HepG2 (cell line): ENCODE data around the gene CACHD1. TPM values are rescaled to one million over a fixed set of nuclear protein-coding genes. Genes with fewer than 3 reads are reported as not detected.

Experiments
- ATAC-seq: fragments of 200-7000 bp; cut with Tn5 transposase; 3 replicates; pipeline ENCODE4 v1.9.1; 2020; ENCODE audit warnings: mild to moderate bottlenecking, moderate library complexity
- BruUV-seq: library from RNA; stranded (reverse); fragments of 400-500 nt; replicated peaks from 2 replicates; lab custom pipeline; 2021; lab: Mats Ljungman, UMichigan
- CTCF ChIA-PET: fragments of 300-600 bp; formaldehyde crosslinking; extraction: SDS; loops from one replicate; lab custom pipeline; 2021; ENCODE audit warnings: low total read pairs, inconsistent platforms, low intra/inter-chr PET ratio; lab: Yijun Ruan, JAX
- POLR2A ChIA-PET: fragments of 350-600 bp; sonication (Branson Sonifier 250); formaldehyde crosslinking; loops from one replicate; lab custom pipeline; 2020; ENCODE audit warnings: antibody characterized with exemption, inconsistent platforms; lab: Yijun Ruan, JAX
- DNase-seq: peaks from one replicate; pipeline ENCODE4 v3.0.0-alpha.2; 2015; ENCODE audit warnings: low spot score
- FAIRE-seq: peaks from 3 replicates; lab custom pipeline; 2011; peaks lifted over from hg19 to GRCh38; lab: Jason Lieb, UNC
- H2AFZ ChIP-seq: one replicate; pipeline ENCODE4 v1.6.1; 2011; ENCODE audit warnings: low read length, inconsistent platforms
- H3K27ac ChIP-seq: fragments of 300-600 bp; 3 replicates; pipeline ENCODE4 v1.8.0; 2011; ENCODE audit warnings: mixed run types, mild to moderate bottlenecking, mixed read lengths, low read length, inconsistent platforms; ENCODE audit not compliant: insufficient read depth; ENCODE audit errors: extremely low read length
- H3K27me3 ChIP-seq, 2 experiments: fragments of 200-600 bp in 1 of 2; 2 replicates in 1 of 2; 3 replicates in 1 of 2; pipeline versions ENCODE4 v1.6.0 to v1.8.0; 2011; ENCODE audit warnings: low read length in 2 of 2, mild to moderate bottlenecking in 2 of 2, moderate library complexity in 2 of 2, inconsistent platforms in 1 of 2; ENCODE audit not compliant: insufficient read depth in 2 of 2, control insufficient read depth in 1 of 2
- H3K36me3 ChIP-seq, 2 experiments: fragments of 200-600 bp in 1 of 2; replicated peaks in 1 of 2; 2 replicates in 1 of 2; 3 replicates in 1 of 2; pipeline versions ENCODE4 v1.5.1 to v1.8.0; 2011; ENCODE audit warnings: low read length in 2 of 2, inconsistent platforms in 1 of 2; ENCODE audit not compliant: insufficient read depth in 2 of 2, control insufficient read depth in 1 of 2
- H3K4me1 ChIP-seq: 2 replicates; pipeline ENCODE4 v1.5.1; 2012; ENCODE audit warnings: low read length, inconsistent platforms; ENCODE audit not compliant: insufficient read depth
- H3K4me2 ChIP-seq: 2 replicates; pipeline ENCODE4 v1.6.0; 2011; ENCODE audit warnings: low read depth, low read length, inconsistent platforms
- H3K4me3 ChIP-seq, 3 experiments: fragments of 200-600 bp in 1 of 3; sonication (generic), shearing (Covaris generic) in 1 of 3; replicated peaks in 1 of 3; 2 replicates each; pipeline ENCODE4 v1.5.1; 2011 to 2016; ENCODE audit warnings: low read length in 3 of 3, inconsistent platforms in 2 of 3, low read depth in 2 of 3, mild to moderate bottlenecking in 2 of 3, control low read depth in 1 of 3, mixed read lengths in 1 of 3; ENCODE audit not compliant: insufficient read depth in 1 of 3
- H3K79me2 ChIP-seq: one replicate; pipeline ENCODE4 v1.6.1; 2011; ENCODE audit warnings: low read length, inconsistent platforms; ENCODE audit not compliant: insufficient read depth
- H3K9ac ChIP-seq: 2 replicates; pipeline ENCODE4 v1.6.0; 2011; ENCODE audit warnings: mild to moderate bottlenecking, low read depth, low read length, inconsistent platforms; ENCODE audit not compliant: insufficient read depth
- H3K9me3 ChIP-seq: 2 replicates; pipeline ENCODE4 v1.5.1; 2012; ENCODE audit warnings: mild to moderate bottlenecking, low read length
- H4K20me1 ChIP-seq: 2 replicates; pipeline ENCODE4 v1.6.0; 2011; ENCODE audit warnings: inconsistent platforms, mild to moderate bottlenecking, low read length, moderate library complexity; ENCODE audit not compliant: insufficient read depth
- ERF ChIP-seq: IDR thresholded peaks from 2 replicates; pipeline ENCODE4 v1.6.1; 2018; ENCODE audit warnings: missing biosample characterization, missing genetic modification reagents
- HES4 ChIP-seq: sonication (generic); formaldehyde crosslinking; IDR thresholded peaks from 2 replicates; pipeline ENCODE4 v1.9.0; 2021; ENCODE audit warnings: mild to moderate bottlenecking, missing genetic modification reagents, borderline replicate concordance
- KDM6A ChIP-seq: IDR thresholded peaks from 2 replicates; pipeline ENCODE4 v1.6.1; 2016; ENCODE audit warnings: low read depth
- NFE2L1 ChIP-seq: sonication (generic); formaldehyde crosslinking; IDR thresholded peaks from 2 replicates; pipeline ENCODE4 v1.4.0; 2020; ENCODE audit warnings: missing genetic modification reagents, mild to moderate bottlenecking, borderline replicate concordance
- PRMT3 ChIP-seq: sonication (generic); formaldehyde crosslinking; IDR thresholded peaks from 2 replicates; pipeline ENCODE4 v1.8.1; 2022; ENCODE audit warnings: low read depth, mild to moderate bottlenecking, moderate library complexity, missing genetic modification reagents, borderline replicate concordance
- SYNCRIP ChIP-seq: fragments of 200-400 bp; formaldehyde crosslinking; IDR thresholded peaks from 2 replicates; pipeline ENCODE4 v1.6.1; 2018; ENCODE audit warnings: mild to moderate bottlenecking, low read depth, low read length; ENCODE audit not compliant: insufficient read depth
- ZBTB4 ChIP-seq: sonication (generic); formaldehyde crosslinking; IDR thresholded peaks from 2 replicates; pipeline ENCODE4 v1.4.0; 2020; ENCODE audit warnings: missing genetic modification reagents, mild to moderate bottlenecking, borderline replicate concordance
- ZNF335 ChIP-seq: sonication (generic); formaldehyde crosslinking; IDR thresholded peaks from 2 replicates; pipeline ENCODE4 v1.4.0; 2020; ENCODE audit warnings: missing genetic modification reagents
- ZNF7 ChIP-seq: IDR thresholded peaks from 2 replicates; pipeline ENCODE4 v1.6.1; 2016; ENCODE audit warnings: missing biosample characterization, missing genetic modification reagents
- ZNF761 ChIP-seq: sonication (generic); formaldehyde crosslinking; conservative IDR thresholded peaks from 2 replicates; pipeline ENCODE4 v1.4.0; 2020; ENCODE audit warnings: mild to moderate bottlenecking, missing genetic modification reagents
- WGBS: methylation state at CpG from one replicate; pipeline ENCODE4 v1.1.6; 2017; ENCODE audit warnings: low lambda C conversion rate; 5-methylcytosine and 5-hydroxymethylcytosine counted together
- in situ Hi-C: cut with HindIII; loops from 2 replicates; pipeline ENCODE4 v1.10.0; 2017; ENCODE audit warnings: low pct_unique_long_range_greater_than_20kb; ENCODE audit not compliant: extremely low pct_ligation_motif_present
- intact Hi-C: fragments of 100-400 bp; cut with micrococcal nuclease; formaldehyde crosslinking; loops from one replicate; pipeline ENCODE4 v1.10.0; 2022; ENCODE audit not compliant: unreplicated experiment
- polyA plus RNA-seq, 8 experiments: library from polyadenylated mRNA; depleted of rRNA in 3 of 8; stranded (reverse) in 7 of 8; unstranded in 1 of 8; fragments of >200 nt; fragmentation: Illumina TruSeq in 4 of 8; extraction: Trizol in 4 of 8; gene quantifications; 2 replicates each; pipeline versions ENCODE4 v1.2.1 to v1.2.3, GENCODE V29; 2011 to 2016; ENCODE audit warnings: low read depth in 4 of 8, missing spikeins in 1 of 8, mixed read lengths in 1 of 8; ENCODE audit not compliant: insufficient read depth in 1 of 8
- total RNA-seq, 5 experiments: library from RNA; depleted of rRNA; stranded (reverse); fragments of >200 nt; fragmentation: Illumina TruSeq; extraction: Trizol; gene quantifications; 2 replicates each; pipeline ENCODE4 v1.2.3, GENCODE V29; 2016; ENCODE audit warnings: low read depth in 1 of 5
- TF ChIP-seq, protein P1 (sequence below): sonication (generic); formaldehyde crosslinking; IDR thresholded peaks from 2 replicates; pipeline ENCODE4 v1.4.0; 2020; ENCODE audit warnings: missing genetic modification reagents
- TF ChIP-seq, protein P2 (sequence below): sonication (generic); formaldehyde crosslinking; conservative IDR thresholded peaks from 2 replicates; pipeline ENCODE4 v1.8.1; 2023; ENCODE audit warnings: missing genetic modification reagents

Gene CACHD1
- total and polyA plus RNA-seq, 2 of the 13 experiments (the other 11 are each of a cell fraction or from before 2014, with no cell fraction given), result 0.11 TPM; not detected in 1

GRCh38 chr1:64505944-64506655 is 36.2 kb downstream of the CACHD1 start (continued):
- no peak for TF ChIP-seq SYNCRIP
- no peak for TF ChIP-seq HES4
- TF ChIP-seq NFE2L1 (CRISPR knock-in tag), result no peak
- TF ChIP-seq KDM6A (CRISPR knock-in tag), result no peak
- no peak for TF ChIP-seq ERF (CRISPR knock-in tag)

DNA sequence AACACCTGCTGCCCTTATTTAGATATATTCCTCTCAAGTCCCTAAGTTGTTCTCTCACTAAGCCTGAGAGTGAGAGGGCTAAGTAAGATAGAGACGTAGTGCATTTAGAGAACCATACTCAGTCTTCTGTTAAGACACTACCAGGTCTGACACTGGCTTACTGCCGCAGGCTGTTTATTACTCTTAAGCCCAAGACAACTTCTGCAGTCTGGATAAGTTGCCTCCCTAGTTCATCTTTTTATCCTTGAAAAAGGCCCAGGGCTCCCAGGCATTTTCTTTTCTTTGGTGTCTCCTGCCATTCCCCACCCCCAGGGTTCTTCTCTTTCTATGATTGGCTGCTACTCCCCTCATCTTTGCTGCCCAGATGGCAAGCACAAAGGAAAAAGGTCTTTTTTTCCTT is 38.7 kb downstream of the CACHD1 start:
- ATAC-seq (no peak), FAIRE-seq (no peak), DNase-seq (no peak)
- ChIA-PET CTCF (no interaction called here), POLR2A (no interaction called here)
- Histone ChIP-seq H3K4me2 (no peak overlapping the region), H3K9me3 (no peaks in the 10 kb centered on the region), H3K27me3 (peaks cover 0 to 13% of the 10 kb centered on the region in 2 experiments; a peak in 3 of 5 replicates), H3K4me3 (no peak overlapping the region), H3K36me3 (no peaks in the 10 kb centered on the region), H3K4me1 (no peaks in the 10 kb centered on the region), H3K27ac (no peak overlapping the region), H4K20me1 (no peaks in the 10 kb centered on the region), H2AFZ (no peak overlapping the region), H3K9ac (no peak overlapping the region), H3K79me2 (no peaks in the 10 kb centered on the region)
- in situ Hi-C loops (no loop called here), intact Hi-C loops (no loop called here)
- BruUV-seq, result no TSS peak
- 68% methylated on average over 2 of the region's 2 CpGs for WGBS
- TF ChIP-seq ZNF761 (CRISPR knock-in tag), result no peak
- TF ChIP-seq ZNF335 (CRISPR knock-in tag), result no peak
- TF ChIP-seq ZBTB4, result no peak
- TF ChIP-seq, protein P1, sequence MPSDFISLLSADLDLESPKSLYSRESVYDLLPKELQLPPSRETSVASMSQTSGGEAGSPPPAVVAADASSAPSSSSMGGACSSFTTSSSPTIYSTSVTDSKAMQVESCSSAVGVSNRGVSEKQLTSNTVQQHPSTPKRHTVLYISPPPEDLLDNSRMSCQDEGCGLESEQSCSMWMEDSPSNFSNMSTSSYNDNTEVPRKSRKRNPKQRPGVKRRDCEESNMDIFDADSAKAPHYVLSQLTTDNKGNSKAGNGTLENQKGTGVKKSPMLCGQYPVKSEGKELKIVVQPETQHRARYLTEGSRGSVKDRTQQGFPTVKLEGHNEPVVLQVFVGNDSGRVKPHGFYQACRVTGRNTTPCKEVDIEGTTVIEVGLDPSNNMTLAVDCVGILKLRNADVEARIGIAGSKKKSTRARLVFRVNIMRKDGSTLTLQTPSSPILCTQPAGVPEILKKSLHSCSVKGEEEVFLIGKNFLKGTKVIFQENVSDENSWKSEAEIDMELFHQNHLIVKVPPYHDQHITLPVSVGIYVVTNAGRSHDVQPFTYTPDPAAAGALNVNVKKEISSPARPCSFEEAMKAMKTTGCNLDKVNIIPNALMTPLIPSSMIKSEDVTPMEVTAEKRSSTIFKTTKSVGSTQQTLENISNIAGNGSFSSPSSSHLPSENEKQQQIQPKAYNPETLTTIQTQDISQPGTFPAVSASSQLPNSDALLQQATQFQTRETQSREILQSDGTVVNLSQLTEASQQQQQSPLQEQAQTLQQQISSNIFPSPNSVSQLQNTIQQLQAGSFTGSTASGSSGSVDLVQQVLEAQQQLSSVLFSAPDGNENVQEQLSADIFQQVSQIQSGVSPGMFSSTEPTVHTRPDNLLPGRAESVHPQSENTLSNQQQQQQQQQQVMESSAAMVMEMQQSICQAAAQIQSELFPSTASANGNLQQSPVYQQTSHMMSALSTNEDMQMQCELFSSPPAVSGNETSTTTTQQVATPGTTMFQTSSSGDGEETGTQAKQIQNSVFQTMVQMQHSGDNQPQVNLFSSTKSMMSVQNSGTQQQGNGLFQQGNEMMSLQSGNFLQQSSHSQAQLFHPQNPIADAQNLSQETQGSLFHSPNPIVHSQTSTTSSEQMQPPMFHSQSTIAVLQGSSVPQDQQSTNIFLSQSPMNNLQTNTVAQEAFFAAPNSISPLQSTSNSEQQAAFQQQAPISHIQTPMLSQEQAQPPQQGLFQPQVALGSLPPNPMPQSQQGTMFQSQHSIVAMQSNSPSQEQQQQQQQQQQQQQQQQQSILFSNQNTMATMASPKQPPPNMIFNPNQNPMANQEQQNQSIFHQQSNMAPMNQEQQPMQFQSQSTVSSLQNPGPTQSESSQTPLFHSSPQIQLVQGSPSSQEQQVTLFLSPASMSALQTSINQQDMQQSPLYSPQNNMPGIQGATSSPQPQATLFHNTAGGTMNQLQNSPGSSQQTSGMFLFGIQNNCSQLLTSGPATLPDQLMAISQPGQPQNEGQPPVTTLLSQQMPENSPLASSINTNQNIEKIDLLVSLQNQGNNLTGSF, result no peak
- TF ChIP-seq NFE2L1 (CRISPR knock-in tag), result no peak
- TF ChIP-seq, protein P2, sequence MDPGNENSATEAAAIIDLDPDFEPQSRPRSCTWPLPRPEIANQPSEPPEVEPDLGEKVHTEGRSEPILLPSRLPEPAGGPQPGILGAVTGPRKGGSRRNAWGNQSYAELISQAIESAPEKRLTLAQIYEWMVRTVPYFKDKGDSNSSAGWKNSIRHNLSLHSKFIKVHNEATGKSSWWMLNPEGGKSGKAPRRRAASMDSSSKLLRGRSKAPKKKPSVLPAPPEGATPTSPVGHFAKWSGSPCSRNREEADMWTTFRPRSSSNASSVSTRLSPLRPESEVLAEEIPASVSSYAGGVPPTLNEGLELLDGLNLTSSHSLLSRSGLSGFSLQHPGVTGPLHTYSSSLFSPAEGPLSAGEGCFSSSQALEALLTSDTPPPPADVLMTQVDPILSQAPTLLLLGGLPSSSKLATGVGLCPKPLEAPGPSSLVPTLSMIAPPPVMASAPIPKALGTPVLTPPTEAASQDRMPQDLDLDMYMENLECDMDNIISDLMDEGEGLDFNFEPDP (CRISPR knock-in tag), result no peak
- TF ChIP-seq PRMT3 (CRISPR knock-in tag), result no peak
- no peak for TF ChIP-seq ZNF7 (CRISPR knock-in tag)
